K562 (cell line): ENCODE measurements around the gene NELFE. TPM values are rescaled to one million over a fixed set of nuclear protein-coding genes. Genes with fewer than 3 reads are reported as not detected.
A peak's percentile ranks its signal among the peaks of the same experiment; 100 is the strongest.

Experiments used
- AFF4 ChIP-seq: sonication (generic); formaldehyde crosslinking; IDR thresholded peaks from 2 replicates; pipeline ENCODE4 v1.8.0; 2023; ENCODE audit warnings: mild to moderate bottlenecking, missing genetic modification reagents
- DIDO1 ChIP-seq: fragments of 450-650 bp; IDR thresholded peaks from 2 replicates; pipeline ENCODE4 v1.6.1; 2016; ENCODE audit warnings: low read depth, missing biosample characterization, missing genetic modification characterization
- FOXA3 ChIP-seq, 2 experiments: fragments of 450-650 bp in 1 of 2; sonication (generic) in 1 of 2; formaldehyde crosslinking; IDR thresholded peaks in 1 of 2; conservative IDR thresholded peaks in 1 of 2; 2 replicates each; pipeline versions ENCODE4 v1.4.0 to v1.8.0; 2020 to 2022; ENCODE audit warnings: mild to moderate bottlenecking in 2 of 2, missing genetic modification reagents in 1 of 2
- HMGXB4 ChIP-seq: sonication (generic); formaldehyde crosslinking; IDR thresholded peaks from 2 replicates; pipeline ENCODE4 v1.8.1; 2023; ENCODE audit warnings: mild to moderate bottlenecking, missing genetic modification reagents
- IFI16 ChIP-seq: fragments of 250-450 bp; sonication (Bioruptor Pico); IDR thresholded peaks from 2 replicates; pipeline ENCODE4 v2.1.2; 2022; ENCODE audit warnings: mild to moderate bottlenecking, inconsistent platforms
- POLR2AphosphoS2 ChIP-seq: IDR thresholded peaks from 2 replicates; pipeline ENCODE4 v1.6.1; 2012; ENCODE audit warnings: low read length, improper control_type of control experiment
- SAP30 ChIP-seq: fragments of 200-600 bp; sonication (generic); IDR thresholded peaks from 2 replicates; pipeline ENCODE4 v1.6.1; 2012; ENCODE audit warnings: borderline replicate concordance, low read depth, mild to moderate bottlenecking, moderate library complexity, low read length, control low read depth, inconsistent platforms; ENCODE audit not compliant: insufficient read depth, poor library complexity, severe bottlenecking
- SMAD4 ChIP-seq: fragments of 250-450 bp; sonication (Bioruptor Pico); conservative IDR thresholded peaks from 2 replicates; pipeline ENCODE4 v1.8.0; 2021; ENCODE audit warnings: inconsistent platforms, mild to moderate bottlenecking, moderate library complexity
- TCF7L2 ChIP-seq: fragments of 150-350 bp; IDR thresholded peaks from 2 replicates; pipeline ENCODE4 v1.6.1; 2016; ENCODE audit warnings: low read depth, mild to moderate bottlenecking, low read length, moderate library complexity
- ZNF133 ChIP-seq: fragments of 250-450 bp; sonication (Bioruptor Pico); IDR thresholded peaks from 2 replicates; pipeline ENCODE4 v1.4.0; 2020; ENCODE audit warnings: mild to moderate bottlenecking
- ZSCAN29 ChIP-seq: fragments of 450-650 bp; IDR thresholded peaks from 2 replicates; pipeline ENCODE4 v1.6.1; 2017
- polyA plus RNA-seq, 8 experiments: library from polyadenylated mRNA; depleted of rRNA in 4 of 8; stranded (reverse) in 5 of 8; unstranded in 3 of 8; fragments of >200 nt; fragmentation: Nextera tagmentation in 2 of 8; fragmentation: Illumina TruSeq in 1 of 8; extraction: Ambion mirVana in 2 of 8; extraction: Trizol in 1 of 8; gene quantifications; 2 replicates each; pipeline versions ENCODE4 v1.2.1 to v1.2.3, GENCODE V29; 2011 to 2014; ENCODE audit warnings: inconsistent platforms in 1 of 8, missing spikeins in 1 of 8
- total RNA-seq, 7 experiments: library from RNA; depleted of rRNA in 6 of 7; stranded (reverse); fragments of >200 nt in 6 of 7; fragmentation: Illumina TruSeq in 2 of 7; extraction: Trizol in 2 of 7; gene quantifications; 2 replicates each; pipeline versions ENCODE4 v1.2.1 to v1.2.3, GENCODE V29; 2011 to 2021; ENCODE audit warnings: low replicate concordance in 1 of 7
- TF ChIP-seq, protein P1 (sequence below): sonication (generic); formaldehyde crosslinking; IDR thresholded peaks from 2 replicates; pipeline ENCODE4 v1.8.1; 2023; ENCODE audit warnings: mild to moderate bottlenecking, missing genetic modification reagents, moderate library complexity
- TF ChIP-seq, protein P2 (sequence below): fragments of 150-350 bp; IDR thresholded peaks from 2 replicates; pipeline ENCODE4 v1.6.1; 2014; ENCODE audit warnings: low read depth, mild to moderate bottlenecking, low read length, borderline replicate concordance
- TF ChIP-seq, protein P3 (sequence below): fragments of 200-800 bp; sonication (Bioruptor generic); IDR thresholded peaks from 2 replicates; pipeline ENCODE4 v1.6.1; 2017; ENCODE audit warnings: missing genetic modification characterization, missing compliant biosample characterization

NELFE gene
- total and polyA plus RNA-seq, 9 of the 15 experiments (the other 6 are each of a cell fraction or from before 2014, with no cell fraction given): 15.2 to 157 (median 91.5) TPM

- TF ChIP-seq, protein P1, sequence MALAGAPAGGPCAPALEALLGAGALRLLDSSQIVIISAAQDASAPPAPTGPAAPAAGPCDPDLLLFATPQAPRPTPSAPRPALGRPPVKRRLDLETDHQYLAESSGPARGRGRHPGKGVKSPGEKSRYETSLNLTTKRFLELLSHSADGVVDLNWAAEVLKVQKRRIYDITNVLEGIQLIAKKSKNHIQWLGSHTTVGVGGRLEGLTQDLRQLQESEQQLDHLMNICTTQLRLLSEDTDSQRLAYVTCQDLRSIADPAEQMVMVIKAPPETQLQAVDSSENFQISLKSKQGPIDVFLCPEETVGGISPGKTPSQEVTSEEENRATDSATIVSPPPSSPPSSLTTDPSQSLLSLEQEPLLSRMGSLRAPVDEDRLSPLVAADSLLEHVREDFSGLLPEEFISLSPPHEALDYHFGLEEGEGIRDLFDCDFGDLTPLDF: no peak; the same call in none of the 2 replicates
- TF ChIP-seq TCF7L2 (no peak), POLR2AphosphoS2 (peak; percentile 29; the same call in 1 of the 2 replicates), DIDO1 (tag) (peak; percentile 77), ZNF133 (CRISPR knock-in tag) (no peak; the same call in 1 of the 2 replicates), HMGXB4 (CRISPR knock-in tag) (no peak; the same call in 1 of the 2 replicates), SMAD4 (CRISPR knock-in tag) (peak; percentile 95), IFI16 (no peak), ZSCAN29 (no peak), SAP30 (peak; percentile 60), FOXA3 (CRISPR knock-in tag; conservative IDR thresholded peaks at IDR 0.05 in 1 of 2, IDR thresholded peaks at IDR 0.05 in 1 of 2) (no peak), AFF4 (CRISPR knock-in tag) (peak; percentile 88; the same call in 1 of the 2 replicates)
- TF ChIP-seq, protein P2, sequence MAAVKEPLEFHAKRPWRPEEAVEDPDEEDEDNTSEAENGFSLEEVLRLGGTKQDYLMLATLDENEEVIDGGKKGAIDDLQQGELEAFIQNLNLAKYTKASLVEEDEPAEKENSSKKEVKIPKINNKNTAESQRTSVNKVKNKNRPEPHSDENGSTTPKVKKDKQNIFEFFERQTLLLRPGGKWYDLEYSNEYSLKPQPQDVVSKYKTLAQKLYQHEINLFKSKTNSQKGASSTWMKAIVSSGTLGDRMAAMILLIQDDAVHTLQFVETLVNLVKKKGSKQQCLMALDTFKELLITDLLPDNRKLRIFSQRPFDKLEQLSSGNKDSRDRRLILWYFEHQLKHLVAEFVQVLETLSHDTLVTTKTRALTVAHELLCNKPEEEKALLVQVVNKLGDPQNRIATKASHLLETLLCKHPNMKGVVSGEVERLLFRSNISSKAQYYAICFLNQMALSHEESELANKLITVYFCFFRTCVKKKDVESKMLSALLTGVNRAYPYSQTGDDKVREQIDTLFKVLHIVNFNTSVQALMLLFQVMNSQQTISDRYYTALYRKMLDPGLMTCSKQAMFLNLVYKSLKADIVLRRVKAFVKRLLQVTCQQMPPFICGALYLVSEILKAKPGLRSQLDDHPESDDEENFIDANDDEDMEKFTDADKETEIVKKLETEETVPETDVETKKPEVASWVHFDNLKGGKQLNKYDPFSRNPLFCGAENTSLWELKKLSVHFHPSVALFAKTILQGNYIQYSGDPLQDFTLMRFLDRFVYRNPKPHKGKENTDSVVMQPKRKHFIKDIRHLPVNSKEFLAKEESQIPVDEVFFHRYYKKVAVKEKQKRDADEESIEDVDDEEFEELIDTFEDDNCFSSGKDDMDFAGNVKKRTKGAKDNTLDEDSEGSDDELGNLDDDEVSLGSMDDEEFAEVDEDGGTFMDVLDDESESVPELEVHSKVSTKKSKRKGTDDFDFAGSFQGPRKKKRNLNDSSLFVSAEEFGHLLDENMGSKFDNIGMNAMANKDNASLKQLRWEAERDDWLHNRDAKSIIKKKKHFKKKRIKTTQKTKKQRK: no peak
- TF ChIP-seq, protein P3, sequence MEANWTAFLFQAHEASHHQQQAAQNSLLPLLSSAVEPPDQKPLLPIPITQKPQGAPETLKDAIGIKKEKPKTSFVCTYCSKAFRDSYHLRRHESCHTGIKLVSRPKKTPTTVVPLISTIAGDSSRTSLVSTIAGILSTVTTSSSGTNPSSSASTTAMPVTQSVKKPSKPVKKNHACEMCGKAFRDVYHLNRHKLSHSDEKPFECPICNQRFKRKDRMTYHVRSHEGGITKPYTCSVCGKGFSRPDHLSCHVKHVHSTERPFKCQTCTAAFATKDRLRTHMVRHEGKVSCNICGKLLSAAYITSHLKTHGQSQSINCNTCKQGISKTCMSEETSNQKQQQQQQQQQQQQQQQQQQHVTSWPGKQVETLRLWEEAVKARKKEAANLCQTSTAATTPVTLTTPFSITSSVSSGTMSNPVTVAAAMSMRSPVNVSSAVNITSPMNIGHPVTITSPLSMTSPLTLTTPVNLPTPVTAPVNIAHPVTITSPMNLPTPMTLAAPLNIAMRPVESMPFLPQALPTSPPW: peak; percentile 97
Measured at GRCh38 chr6:31971993-31972708, 13.4 kb upstream of the NELFE start, which contains the start of gene DXO (continued).
